ENCODE measurements around the gene TEAD1. TPM values are rescaled to one million over a fixed set of nuclear protein-coding genes. Genes with fewer than 3 reads are reported as not detected.

The TEAD1 gene
- total RNA-seq, 1 experiment from 2014 or later: not detected

- no peaks in the 10 kb centered on the region for H3K4me1 ChIP-seq (ENCODE audit: low read length)
- DNase-seq: no peak
- no peaks in the 10 kb centered on the region for H3K9me2 ChIP-seq (replicated peaks; ENCODE audit: insufficient read depth, low read length)
- no peaks in the 10 kb centered on the region for H3K27me3 ChIP-seq (ENCODE audit: low read length)
- H3K9ac ChIP-seq (ENCODE audit: low read length): no peak overlapping the region
- no peak overlapping the region for H3K4me2 ChIP-seq (ENCODE audit: low read depth, low read length, poor library complexity, severe bottlenecking)
- no peaks in the 10 kb centered on the region for H3K79me2 ChIP-seq (ENCODE audit: low read length)
- no peak overlapping the region for H2AFZ ChIP-seq (ENCODE audit: low read length)
- H3K4me3 ChIP-seq (ENCODE audit: low read length): no peak overlapping the region
- H3K27ac ChIP-seq (ENCODE audit: low read length): no peak overlapping the region
- H4K20me1 ChIP-seq (ENCODE audit: insufficient read depth, low read depth, low read length): no peaks in the 10 kb centered on the region
- H3K9me3 ChIP-seq (ENCODE audit: low read length): no peaks in the 10 kb centered on the region
- H3K36me3 ChIP-seq (ENCODE audit: insufficient read depth, low read length): no peaks in the 10 kb centered on the region
These were observed 126.7 kb downstream of the TEAD1 start for GRCh38 chr11:12800871-12801270.

GRCh38 chr11:12801976-12802375 lies 127.8 kb downstream of the TEAD1 start:
- Histone ChIP-seq H2AFZ (ENCODE audit: low read length) (no peak overlapping the region), H3K27me3 (ENCODE audit: low read length) (no peaks in the 10 kb centered on the region), H3K9ac (ENCODE audit: low read length) (no peak overlapping the region), H3K4me1 (ENCODE audit: low read length) (no peaks in the 10 kb centered on the region), H3K4me2 (ENCODE audit: low read depth, low read length, poor library complexity, severe bottlenecking) (no peak overlapping the region), H3K9me2 (replicated peaks; ENCODE audit: insufficient read depth, low read length) (no peaks in the 10 kb centered on the region), H3K27ac (ENCODE audit: low read length) (no peak overlapping the region), H3K4me3 (ENCODE audit: low read length) (no peak overlapping the region), H3K79me2 (ENCODE audit: low read length) (no peaks in the 10 kb centered on the region), H4K20me1 (ENCODE audit: insufficient read depth, low read depth, low read length) (no peaks in the 10 kb centered on the region), H3K9me3 (ENCODE audit: low read length) (no peaks in the 10 kb centered on the region), H3K36me3 (ENCODE audit: insufficient read depth, low read length) (no peaks in the 10 kb centered on the region)
- no peak for DNase-seq

GRCh38 chr11:12802418-12803085 lies 128.3 kb downstream of the TEAD1 start:
- H3K36me3 ChIP-seq (ENCODE audit: insufficient read depth, low read length): no peaks in the 10 kb centered on the region
- H3K9me2 ChIP-seq (replicated peaks; ENCODE audit: insufficient read depth, low read length): no peaks in the 10 kb centered on the region
- H3K4me2 ChIP-seq (ENCODE audit: low read depth, low read length, poor library complexity, severe bottlenecking): no peak overlapping the region
- H2AFZ ChIP-seq (ENCODE audit: low read length): no peak overlapping the region
- DNase-seq: no peak
- H3K9me3 ChIP-seq (ENCODE audit: low read length): no peaks in the 10 kb centered on the region
- H3K9ac ChIP-seq (ENCODE audit: low read length): no peak overlapping the region
- H3K4me3 ChIP-seq (ENCODE audit: low read length): no peak overlapping the region
- H3K79me2 ChIP-seq (ENCODE audit: low read length): no peaks in the 10 kb centered on the region
- H4K20me1 ChIP-seq (ENCODE audit: insufficient read depth, low read depth, low read length): no peaks in the 10 kb centered on the region
- H3K4me1 ChIP-seq (ENCODE audit: low read length): no peaks in the 10 kb centered on the region
- H3K27ac ChIP-seq (ENCODE audit: low read length): no peak overlapping the region
- no peaks in the 10 kb centered on the region for H3K27me3 ChIP-seq (ENCODE audit: low read length)

GRCh38 chr11:12803086-12803826 lies 129.0 kb downstream of the TEAD1 start:
- no peak overlapping the region for H3K27ac ChIP-seq (ENCODE audit: low read length)
- H3K79me2 ChIP-seq (ENCODE audit: low read length): no peaks in the 10 kb centered on the region
- no peak overlapping the region for H3K4me2 ChIP-seq (ENCODE audit: low read depth, low read length, poor library complexity, severe bottlenecking)
- H3K4me1 ChIP-seq (ENCODE audit: low read length): no peaks in the 10 kb centered on the region
- no peaks in the 10 kb centered on the region for H3K27me3 ChIP-seq (ENCODE audit: low read length)
- H3K4me3 ChIP-seq (ENCODE audit: low read length): no peak overlapping the region
- no peak for DNase-seq
- H3K9me3 ChIP-seq (ENCODE audit: low read length): no peaks in the 10 kb centered on the region
- no peak overlapping the region for H3K9ac ChIP-seq (ENCODE audit: low read length)
- H3K9me2 ChIP-seq (replicated peaks; ENCODE audit: insufficient read depth, low read length): no peaks in the 10 kb centered on the region
- no peaks in the 10 kb centered on the region for H3K36me3 ChIP-seq (ENCODE audit: insufficient read depth, low read length)
- H2AFZ ChIP-seq (ENCODE audit: low read length): no peak overlapping the region
- no peaks in the 10 kb centered on the region for H4K20me1 ChIP-seq (ENCODE audit: insufficient read depth, low read depth, low read length)

GRCh38 chr11:12806113-12806512 lies 131.9 kb downstream of the TEAD1 start:
- Histone ChIP-seq H3K9me2 (replicated peaks; ENCODE audit: insufficient read depth, low read length) (no peaks in the 10 kb centered on the region), H3K4me3 (ENCODE audit: low read length) (no peak overlapping the region), H2AFZ (ENCODE audit: low read length) (no peak overlapping the region), H3K9me3 (ENCODE audit: low read length) (no peaks in the 10 kb centered on the region), H3K4me1 (ENCODE audit: low read length) (no peaks in the 10 kb centered on the region), H3K27me3 (ENCODE audit: low read length) (no peaks in the 10 kb centered on the region), H3K79me2 (ENCODE audit: low read length) (no peaks in the 10 kb centered on the region), H3K4me2 (ENCODE audit: low read depth, low read length, poor library complexity, severe bottlenecking) (no peak overlapping the region), H3K27ac (ENCODE audit: low read length) (no peak overlapping the region), H3K9ac (ENCODE audit: low read length) (no peak overlapping the region), H3K36me3 (ENCODE audit: insufficient read depth, low read length) (no peaks in the 10 kb centered on the region), H4K20me1 (ENCODE audit: insufficient read depth, low read depth, low read length) (0 out of 2 replicates have a peak, but pooled peaks cover 3% of the 10 kb centered on the region)
- DNase-seq: no peak

- no peaks in the 10 kb centered on the region for H3K9me3 ChIP-seq (ENCODE audit: low read length)
- no peaks in the 10 kb centered on the region for H3K4me1 ChIP-seq (ENCODE audit: low read length)
- H3K36me3 ChIP-seq (ENCODE audit: insufficient read depth, low read length): no peaks in the 10 kb centered on the region
- no peak overlapping the region for H2AFZ ChIP-seq (ENCODE audit: low read length)
- no peak overlapping the region for H3K4me2 ChIP-seq (ENCODE audit: low read depth, low read length, poor library complexity, severe bottlenecking)
- no peak overlapping the region for H3K4me3 ChIP-seq (ENCODE audit: low read length)
- no peaks in the 10 kb centered on the region for H3K79me2 ChIP-seq (ENCODE audit: low read length)
- no peaks in the 10 kb centered on the region for H3K9me2 ChIP-seq (replicated peaks; ENCODE audit: insufficient read depth, low read length)
- H3K27ac ChIP-seq (ENCODE audit: low read length): no peak overlapping the region
- H4K20me1 ChIP-seq (ENCODE audit: insufficient read depth, low read depth, low read length): 0 out of 2 replicates have a peak, but pooled peaks cover 3% of the 10 kb centered on the region
- H3K9ac ChIP-seq (ENCODE audit: low read length): no peak overlapping the region
- no peak for DNase-seq
- H3K27me3 ChIP-seq (ENCODE audit: low read length): no peaks in the 10 kb centered on the region
These were observed 133.4 kb downstream of the TEAD1 start for GRCh38 chr11:12807621-12808020.

- no peaks in the 10 kb centered on the region for H3K4me1 ChIP-seq (ENCODE audit: low read length)
- no peaks in the 10 kb centered on the region for H3K36me3 ChIP-seq (ENCODE audit: insufficient read depth, low read length)
- no peak overlapping the region for H3K27ac ChIP-seq (ENCODE audit: low read length)
- H3K79me2 ChIP-seq (ENCODE audit: low read length): no peaks in the 10 kb centered on the region
- H3K4me2 ChIP-seq (ENCODE audit: low read depth, low read length, poor library complexity, severe bottlenecking): no peak overlapping the region
- no peak overlapping the region for H3K4me3 ChIP-seq (ENCODE audit: low read length)
- H3K9me3 ChIP-seq (ENCODE audit: low read length): no peaks in the 10 kb centered on the region
- H2AFZ ChIP-seq (ENCODE audit: low read length): no peak overlapping the region
- no peak for DNase-seq
- no peaks in the 10 kb centered on the region for H3K27me3 ChIP-seq (ENCODE audit: low read length)
- no peak overlapping the region for H3K9ac ChIP-seq (ENCODE audit: low read length)
- H3K9me2 ChIP-seq (replicated peaks; ENCODE audit: insufficient read depth, low read length): no peaks in the 10 kb centered on the region
- 0 out of 2 replicates have a peak, but pooled peaks cover 3% of the 10 kb centered on the region for H4K20me1 ChIP-seq (ENCODE audit: insufficient read depth, low read depth, low read length)
These were observed 134.3 kb downstream of the TEAD1 start for GRCh38 chr11:12808519-12808918.

- no peaks in the 10 kb centered on the region for H3K9me3 ChIP-seq (ENCODE audit: low read length)
- no peak overlapping the region for H3K4me3 ChIP-seq (ENCODE audit: low read length)
- H3K27me3 ChIP-seq (ENCODE audit: low read length): no peaks in the 10 kb centered on the region
- H3K79me2 ChIP-seq (ENCODE audit: low read length): no peaks in the 10 kb centered on the region
- no peaks in the 10 kb centered on the region for H3K36me3 ChIP-seq (ENCODE audit: insufficient read depth, low read length)
- 0 out of 2 replicates have a peak, but pooled peaks cover 3% of the 10 kb centered on the region for H4K20me1 ChIP-seq (ENCODE audit: insufficient read depth, low read depth, low read length)
- no peaks in the 10 kb centered on the region for H3K9me2 ChIP-seq (replicated peaks; ENCODE audit: insufficient read depth, low read length)
- H3K27ac ChIP-seq (ENCODE audit: low read length): no peak overlapping the region
- no peaks in the 10 kb centered on the region for H3K4me1 ChIP-seq (ENCODE audit: low read length)
- H2AFZ ChIP-seq (ENCODE audit: low read length): no peak overlapping the region
- no peak for DNase-seq
- no peak overlapping the region for H3K4me2 ChIP-seq (ENCODE audit: low read depth, low read length, poor library complexity, severe bottlenecking)
- H3K9ac ChIP-seq (ENCODE audit: low read length): no peak overlapping the region
These were observed 135.1 kb downstream of the TEAD1 start for GRCh38 chr11:12809364-12809763.

Data from Karpas-422 (cell line).